K562 treated with DMSO at 1 percent for 48 hours (cell line): Measurements from ENCODE around the gene ARL8B. TPM values are rescaled to one million over a fixed set of nuclear protein-coding genes. Genes with fewer than 3 reads are reported as not detected.

Experiments used
- total RNA-seq: library from RNA; unstranded; fragments of 300-600 nt; gene quantifications from 2 replicates; pipeline ENCODE4 v1.2.3, GENCODE V29; 2022; ENCODE audit warnings: low replicate concordance; ENCODE audit errors: extremely low read depth

The ARL8B gene
- not detected in 2 replicates for total RNA-seq

DNA sequence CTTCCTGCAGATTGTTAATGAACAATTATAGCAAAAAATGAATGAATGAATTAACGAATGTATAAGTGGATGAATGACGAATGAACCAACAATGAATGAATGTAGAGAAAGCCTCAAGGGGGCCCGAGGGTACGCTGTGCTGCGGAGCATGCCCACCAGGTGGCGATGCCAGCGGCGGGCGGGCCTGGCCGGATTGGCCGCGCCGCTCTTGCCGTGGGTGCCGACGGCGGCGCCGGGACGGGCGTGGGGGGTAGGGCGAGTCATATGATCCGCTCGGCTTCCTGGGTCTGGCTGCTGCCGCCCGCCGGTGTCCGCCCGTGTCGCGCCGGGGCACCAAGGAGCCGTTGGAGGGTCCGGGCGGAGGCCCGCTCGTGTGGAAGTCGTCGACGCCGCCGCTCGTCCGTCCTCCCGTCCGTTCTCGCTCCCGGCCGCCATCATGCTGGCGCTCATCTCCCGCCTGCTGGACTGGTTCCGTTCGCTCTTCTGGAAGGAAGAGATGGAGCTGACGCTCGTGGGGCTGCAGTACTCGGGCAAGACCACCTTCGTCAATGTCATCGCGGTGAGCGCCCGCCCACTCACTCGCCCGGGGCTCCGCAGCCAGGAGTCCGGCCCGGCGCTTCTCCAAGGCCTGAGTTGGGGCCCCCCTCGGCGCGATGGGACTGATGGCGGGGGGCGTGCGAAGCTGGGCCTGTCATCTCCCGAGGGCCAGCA, at the start of gene ARL8B:
TSS of gene ARL8B (plus strand) at position 263 of the 711 bp plus-strand sequence. CDS start at position 437, 174 bp downstream.

DNA sequence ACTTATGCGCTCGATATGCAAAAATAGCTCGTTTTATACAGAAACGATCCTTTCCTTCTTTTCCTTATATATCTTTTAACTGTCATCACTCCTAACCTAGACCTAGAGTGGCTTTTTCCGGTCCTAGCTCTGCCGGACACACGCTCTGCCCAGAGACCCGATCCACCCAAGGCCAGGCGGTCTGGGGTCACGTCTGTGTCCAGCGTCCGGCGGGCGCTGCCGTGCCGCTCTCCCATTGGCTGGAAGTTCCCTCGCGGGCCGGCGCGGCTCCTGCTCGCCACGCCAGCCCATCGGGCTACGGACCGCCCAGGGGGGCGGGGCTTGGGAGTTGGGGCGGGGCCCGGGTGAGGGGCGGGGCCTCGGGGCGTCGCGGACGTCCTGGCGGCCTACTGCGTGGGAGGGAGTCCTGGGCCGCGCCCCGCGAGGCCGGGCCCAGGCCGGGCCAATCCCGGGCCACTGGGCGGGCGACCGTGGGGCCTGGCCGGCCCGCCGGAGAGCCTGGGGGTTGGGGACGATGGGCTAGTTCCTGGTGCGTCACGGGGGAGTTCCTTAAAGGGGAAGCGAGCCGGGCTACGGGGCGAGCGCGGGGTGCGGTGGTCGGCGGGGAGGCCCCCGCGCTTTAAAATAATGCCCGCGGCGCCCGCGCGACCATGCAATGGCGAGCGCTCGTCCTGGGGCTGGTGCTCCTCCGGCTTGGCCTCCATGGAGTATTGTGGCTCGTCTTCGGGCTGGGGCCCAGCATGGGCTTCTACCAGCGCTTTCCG, 65.2 kb downstream of the ARL8B start, which contains the start of gene EDEM1:
TSS of gene EDEM1 (plus strand) at position 552 of the 764 bp plus-strand sequence. CDS start at position 651, 99 bp downstream.

Other genes with a start within 250 kb of the ARL8B start
- not detected in 2 replicates for gene BHLHE40, start 142.9 kb upstream of the ARL8B start, total RNA-seq
- not detected in 2 replicates for gene EDEM1, start 65.4 kb downstream of the ARL8B start, total RNA-seq